ENCODE measurements around the gene ANKH. TPM values are rescaled to one million over a fixed set of nuclear protein-coding genes. Genes with fewer than 3 reads are reported as not detected.

ANKH gene
- total and polyA plus RNA-seq, 10 of the 15 experiments (the other 5 are each of a cell fraction or from before 2014, with no cell fraction given): 2.1 to 43.9 (median 14.4) TPM

- TF ChIP-seq PML (IDR thresholded peaks at IDR 0.05; ENCODE audit: low read length) (no peak), RB1 (IDR thresholded peaks at IDR 0.05; ENCODE audit: borderline replicate concordance) (no peak), SREBF2 (IDR thresholded peaks at IDR 0.05; ENCODE audit: low read length) (no peak), ZBTB11 (CRISPR knock-in tag; IDR thresholded peaks at IDR 0.05) (no peak), BCLAF1 (IDR thresholded peaks at IDR 0.05) (no peak)
These were observed 102.8 kb downstream of the ANKH start (continued) for GRCh38 chr5:14768508-14769365.

Data from GM12878 (cell line).